HepG2 (cell line): ENCODE data around the gene PTK7. TPM values are rescaled to one million over a fixed set of nuclear protein-coding genes. Genes with fewer than 3 reads are reported as not detected.

Source experiments
- DRAP1 ChIP-seq: IDR thresholded peaks from 2 replicates; pipeline ENCODE4 v1.6.1; 2016; ENCODE audit warnings: missing genetic modification reagents, missing compliant biosample characterization
- HES4 ChIP-seq: sonication (generic); formaldehyde crosslinking; IDR thresholded peaks from 2 replicates; pipeline ENCODE4 v1.9.0; 2021; ENCODE audit warnings: mild to moderate bottlenecking, missing genetic modification reagents, borderline replicate concordance
- HMGA1 ChIP-seq: sonication (generic); formaldehyde crosslinking; conservative IDR thresholded peaks from 2 replicates; pipeline ENCODE4 v1.4.0; 2020; ENCODE audit warnings: missing genetic modification reagents
- KDM5A ChIP-seq: fragments of 200-600 bp; sonication (generic); IDR thresholded peaks from 2 replicates; pipeline ENCODE4 v1.7.0; 2018; ENCODE audit warnings: antibody characterized with exemption, mild to moderate bottlenecking, low read length, borderline replicate concordance
- KLF13 ChIP-seq: sonication (generic); formaldehyde crosslinking; IDR thresholded peaks from 2 replicates; pipeline ENCODE4 v1.4.0; 2020; ENCODE audit warnings: mild to moderate bottlenecking, missing genetic modification reagents
- MAFK ChIP-seq, 2 experiments: IDR thresholded peaks in 1 of 2; conservative IDR thresholded peaks in 1 of 2; 2 replicates each; pipeline ENCODE4 v1.6.1; 2011; ENCODE audit warnings: improper control_type of control experiment in 2 of 2, low read length in 2 of 2
- MNT ChIP-seq: fragments of 450-650 bp; IDR thresholded peaks from 2 replicates; pipeline ENCODE4 v1.6.1; 2016
- PHB2 ChIP-seq: fragments of 450-650 bp; IDR thresholded peaks from 2 replicates; pipeline ENCODE4 v1.6.1; 2018; ENCODE audit not compliant: partially characterized antibody
- POLR2AphosphoS2 ChIP-seq: IDR thresholded peaks from 2 replicates; pipeline ENCODE4 v1.6.1; 2011; ENCODE audit warnings: low read depth, low read length, improper control_type of control experiment
- SATB2 ChIP-seq: sonication (generic); formaldehyde crosslinking; IDR thresholded peaks from 2 replicates; pipeline ENCODE4 v1.5.0; 2020; ENCODE audit warnings: missing genetic modification reagents
- SYNCRIP ChIP-seq: fragments of 200-400 bp; formaldehyde crosslinking; IDR thresholded peaks from 2 replicates; pipeline ENCODE4 v1.6.1; 2018; ENCODE audit warnings: mild to moderate bottlenecking, low read depth, low read length; ENCODE audit not compliant: insufficient read depth
- TFDP2 ChIP-seq: sonication (generic); formaldehyde crosslinking; IDR thresholded peaks from 2 replicates; pipeline ENCODE4 v1.4.0; 2020; ENCODE audit warnings: missing genetic modification reagents
- ZBTB25 ChIP-seq: IDR thresholded peaks from 2 replicates; pipeline ENCODE4 v1.6.1; 2018; ENCODE audit warnings: missing genetic modification reagents
- ZBTB37 ChIP-seq: sonication (generic); formaldehyde crosslinking; IDR thresholded peaks from 2 replicates; pipeline ENCODE4 v1.4.0; 2020; ENCODE audit warnings: mild to moderate bottlenecking, missing genetic modification reagents
- ZC3H13 ChIP-seq: sonication (generic); formaldehyde crosslinking; IDR thresholded peaks from 2 replicates; pipeline ENCODE4 v1.8.1; 2023; ENCODE audit warnings: mild to moderate bottlenecking, missing genetic modification reagents, moderate library complexity
- ZC3H4 ChIP-seq: sonication (generic); formaldehyde crosslinking; IDR thresholded peaks from 2 replicates; pipeline ENCODE4 v1.4.0; 2020; ENCODE audit warnings: missing genetic modification reagents, borderline replicate concordance
- ZFP62 ChIP-seq: sonication (generic); formaldehyde crosslinking; IDR thresholded peaks from 2 replicates; pipeline ENCODE4 v1.4.0; 2020; ENCODE audit warnings: missing genetic modification reagents
- ZFP90 ChIP-seq: sonication (generic); formaldehyde crosslinking; IDR thresholded peaks from 2 replicates; pipeline ENCODE4 v1.8.0; 2022; ENCODE audit warnings: missing genetic modification reagents, mild to moderate bottlenecking, inconsistent platforms, borderline replicate concordance
- ZFX ChIP-seq: sonication (generic); formaldehyde crosslinking; IDR thresholded peaks from 2 replicates; pipeline ENCODE4 v1.4.0; 2020; ENCODE audit warnings: mild to moderate bottlenecking, low read depth, missing genetic modification reagents, moderate library complexity
- ZNF136 ChIP-seq: sonication (generic); formaldehyde crosslinking; IDR thresholded peaks from 2 replicates; pipeline ENCODE4 v1.8.1; 2022; ENCODE audit warnings: low read depth, mild to moderate bottlenecking, moderate library complexity, missing genetic modification reagents
- ZNF510 ChIP-seq: sonication (generic); formaldehyde crosslinking; IDR thresholded peaks from 2 replicates; pipeline ENCODE4 v1.4.0; 2020; ENCODE audit warnings: low read depth, mild to moderate bottlenecking, missing genetic modification reagents
- ZNF549 ChIP-seq: sonication (generic); formaldehyde crosslinking; IDR thresholded peaks from 2 replicates; pipeline ENCODE4 v1.5.0; 2020; ENCODE audit warnings: missing genetic modification reagents
- ZNF780A ChIP-seq: sonication (generic); formaldehyde crosslinking; IDR thresholded peaks from 2 replicates; pipeline ENCODE4 v1.8.0; 2022; ENCODE audit warnings: mild to moderate bottlenecking, missing genetic modification reagents, moderate library complexity
- ZSCAN21 ChIP-seq: sonication (generic); formaldehyde crosslinking; IDR thresholded peaks from 2 replicates; pipeline ENCODE4 v1.8.0; 2022; ENCODE audit warnings: mild to moderate bottlenecking, missing genetic modification reagents, moderate library complexity, borderline replicate concordance
- polyA plus RNA-seq, 8 experiments: library from polyadenylated mRNA; depleted of rRNA in 3 of 8; stranded (reverse) in 7 of 8; unstranded in 1 of 8; fragments of >200 nt; fragmentation: Illumina TruSeq in 4 of 8; extraction: Trizol in 4 of 8; gene quantifications; 2 replicates each; pipeline versions ENCODE4 v1.2.1 to v1.2.3, GENCODE V29; 2011 to 2016; ENCODE audit warnings: low read depth in 4 of 8, missing spikeins in 1 of 8, mixed read lengths in 1 of 8; ENCODE audit not compliant: insufficient read depth in 1 of 8
- total RNA-seq, 5 experiments: library from RNA; depleted of rRNA; stranded (reverse); fragments of >200 nt; fragmentation: Illumina TruSeq; extraction: Trizol; gene quantifications; 2 replicates each; pipeline ENCODE4 v1.2.3, GENCODE V29; 2016; ENCODE audit warnings: low read depth in 1 of 5

Gene PTK7
- total and polyA plus RNA-seq, 2 of the 13 experiments (the other 11 are each of a cell fraction or from before 2014, with no cell fraction given), result 98.5 to 99.8 TPM

- no peak for TF ChIP-seq SYNCRIP
- no peak for TF ChIP-seq HMGA1 (CRISPR knock-in tag)
- TF ChIP-seq ZFP62 (CRISPR knock-in tag), result no peak; the same call in 1 of the 2 replicates
- TF ChIP-seq ZNF136, result 0 out of 2 replicates have a peak, but pooled peaks have one; percentile 27
- no peak for TF ChIP-seq SATB2 (CRISPR knock-in tag)
- peak; percentile 79 for TF ChIP-seq TFDP2 (CRISPR knock-in tag)
- peak; percentile 86 for TF ChIP-seq ZFX (CRISPR knock-in tag)
- TF ChIP-seq ZNF510, result peak; percentile 85; the same call in 1 of the 2 replicates
- TF ChIP-seq MNT, result no peak
- no peak for TF ChIP-seq ZNF780A (CRISPR knock-in tag)
- TF ChIP-seq ZC3H13 (CRISPR knock-in tag), result peak; percentile 84; the same call in 1 of the 2 replicates
- TF ChIP-seq POLR2AphosphoS2, result no peak; the same call in 1 of the 2 replicates
- TF ChIP-seq HES4 (CRISPR knock-in tag), result 0 out of 2 replicates have a peak, but pooled peaks have one; percentile 41
- no peak for TF ChIP-seq ZC3H4
- peak; percentile 73; the same call in 1 of the 2 replicates for TF ChIP-seq ZBTB25 (CRISPR knock-in tag)
- no peak for TF ChIP-seq ZNF549 (CRISPR knock-in tag)
- peak; percentile 87; the same call in 1 of the 2 replicates for TF ChIP-seq ZSCAN21 (CRISPR knock-in tag)
- no peak for TF ChIP-seq KDM5A
- TF ChIP-seq PHB2, result no peak
- TF ChIP-seq MAFK (conservative IDR thresholded peaks at IDR 0.05 in 1 of 2, IDR thresholded peaks at IDR 0.05 in 1 of 2; ENCODE audit: low read length in 2 of 2), result no peak
- TF ChIP-seq ZBTB37 (CRISPR knock-in tag), result no peak
- peak; percentile 67; the same call in 1 of the 2 replicates for TF ChIP-seq DRAP1
- TF ChIP-seq KLF13 (CRISPR knock-in tag), result peak; percentile 85
- TF ChIP-seq ZFP90 (CRISPR knock-in tag), result peak; percentile 68; the same call in 1 of the 2 replicates
These were observed 106.1 kb downstream of the PTK7 start, which contains the start of gene CUL9 (continued) for GRCh38 chr6:43181942-43182860.
